Measurements from ENCODE around the gene DHX57. TPM values are rescaled to one million over a fixed set of nuclear protein-coding genes. Genes with fewer than 3 reads are reported as not detected.

DHX57 gene
- total RNA-seq, 1 donor from 2014 or later, result 20.4 TPM

GRCh38 chr2:38750891-38751595, 124.7 kb downstream of the DHX57 start, which contains the start of gene SRSF7:
SRSF7 (minus strand) TSS chr2:38751361; CDS start chr2:38751256, 105 bp downstream.
- Mint-ChIP-seq H3K27ac (peak within 1 kb of the TSS; percentile 99), H3K36me3 (ENCODE audit: low read depth) (peaks cover 49% of the 10 kb centered on the region), H3K4me3 (peak within 1 kb of the TSS; percentile 98), H3K9me3 (no peaks in the 10 kb centered on the region), H3K27me3 (no peaks in the 10 kb centered on the region), H3K4me1 (peaks cover 59% of the 10 kb centered on the region)
- ChIA-PET CTCF (interaction anchor here (1.0 kb wide), 1 partner anchor 148 kb away, joined by 3 read pairs; no protein-coding TSS in a partner anchor), POLR2A (interaction anchor here (0.6 to 2.8 kb wide), 60 partner anchors 9 to 1785 kb away, joined by 3 to 40 read pairs (median 5); partner anchors contain the start of genes ATL2, DHX57, GALM and GEMIN6)
- peak; percentile 98 for DNase-seq
- TF ChIP-seq, protein P1, sequence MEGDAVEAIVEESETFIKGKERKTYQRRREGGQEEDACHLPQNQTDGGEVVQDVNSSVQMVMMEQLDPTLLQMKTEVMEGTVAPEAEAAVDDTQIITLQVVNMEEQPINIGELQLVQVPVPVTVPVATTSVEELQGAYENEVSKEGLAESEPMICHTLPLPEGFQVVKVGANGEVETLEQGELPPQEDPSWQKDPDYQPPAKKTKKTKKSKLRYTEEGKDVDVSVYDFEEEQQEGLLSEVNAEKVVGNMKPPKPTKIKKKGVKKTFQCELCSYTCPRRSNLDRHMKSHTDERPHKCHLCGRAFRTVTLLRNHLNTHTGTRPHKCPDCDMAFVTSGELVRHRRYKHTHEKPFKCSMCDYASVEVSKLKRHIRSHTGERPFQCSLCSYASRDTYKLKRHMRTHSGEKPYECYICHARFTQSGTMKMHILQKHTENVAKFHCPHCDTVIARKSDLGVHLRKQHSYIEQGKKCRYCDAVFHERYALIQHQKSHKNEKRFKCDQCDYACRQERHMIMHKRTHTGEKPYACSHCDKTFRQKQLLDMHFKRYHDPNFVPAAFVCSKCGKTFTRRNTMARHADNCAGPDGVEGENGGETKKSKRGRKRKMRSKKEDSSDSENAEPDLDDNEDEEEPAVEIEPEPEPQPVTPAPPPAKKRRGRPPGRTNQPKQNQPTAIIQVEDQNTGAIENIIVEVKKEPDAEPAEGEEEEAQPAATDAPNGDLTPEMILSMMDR (IDR thresholded peaks at IDR 0.05), result no peak
- peak; percentile 75 for ATAC-seq (ENCODE audit: low read depth)
- intact Hi-C loops (cut with micrococcal nuclease), result loop anchor here (1.0 to 5.0 kb wide), 12 partner anchors 27 to 1669 kb away; partner anchors contain the start of genes ATL2, DHX57, GEMIN6 and GPATCH11

DNA sequence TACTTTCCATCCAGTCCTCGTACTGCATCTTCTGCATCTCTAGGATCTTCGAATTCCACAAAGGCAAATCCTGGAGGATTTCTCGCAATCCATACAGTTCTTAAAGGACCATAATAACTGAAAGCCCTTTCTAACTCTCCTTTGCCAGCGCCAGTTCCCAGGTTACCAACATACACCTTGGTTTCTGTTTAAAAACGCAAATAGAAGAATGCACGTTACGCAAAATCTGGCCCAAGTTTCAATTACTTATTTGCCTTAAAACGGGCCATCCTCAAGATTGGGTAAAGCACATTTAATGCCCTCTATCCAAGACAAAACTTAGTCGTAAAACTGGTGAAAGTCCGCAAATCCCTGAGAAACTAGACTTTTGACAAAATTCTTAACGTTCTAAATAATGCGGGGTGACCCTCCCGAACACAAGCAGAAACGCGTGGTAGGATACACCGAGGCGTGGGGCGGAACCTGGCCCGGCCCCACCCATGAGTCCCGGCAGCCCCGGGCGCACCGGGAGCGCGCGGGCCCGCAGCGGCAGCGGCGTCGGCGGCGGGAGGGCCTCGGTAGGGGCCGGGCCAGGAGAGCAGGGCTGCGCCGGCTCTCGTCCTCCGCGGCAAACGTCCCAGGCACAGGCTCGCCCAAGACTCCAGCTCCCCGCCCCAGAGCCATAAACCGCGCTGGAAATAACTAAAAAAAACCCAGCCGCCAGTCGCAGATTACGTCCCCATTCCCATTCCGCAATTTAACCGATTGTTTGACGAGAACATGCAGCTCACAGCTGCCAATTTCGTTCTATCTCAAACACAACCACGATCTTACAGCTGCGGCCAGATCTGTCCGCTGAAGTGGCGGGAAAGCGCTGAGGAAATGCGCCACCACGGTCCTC, 125.5 kb downstream of the DHX57 start:
- H3K36me3 Mint-ChIP-seq (ENCODE audit: low read depth), result peaks cover 57% of the 10 kb centered on the region
- DNase-seq (peak; percentile 51), ATAC-seq (ENCODE audit: low read depth) (peak; percentile 40)
- CTCF ChIA-PET, result no interaction called here
- TF ChIP-seq, protein P1 (IDR thresholded peaks at IDR 0.05), result no peak
- POLR2A ChIA-PET, result interaction anchor here (0.6 to 2.8 kb wide), 39 partner anchors 8 to 1784 kb away, joined by 3 to 40 read pairs (median 7); partner anchors contain the start of genes ATL2, DHX57, GALM and GEMIN6
- H3K27ac Mint-ChIP-seq, result peak overlapping the region; percentile 99
- peaks cover 67% of the 10 kb centered on the region for H3K4me1 Mint-ChIP-seq
- intact Hi-C loops (cut with micrococcal nuclease), result loop anchor here (1.0 to 5.0 kb wide), 6 partner anchors 217 to 1668 kb away; partner anchors contain the start of genes GPATCH11, HEATR5B, PRKD3 and RMDN2
- peak overlapping the region; percentile 98 for H3K4me3 Mint-ChIP-seq
- H3K27me3 Mint-ChIP-seq, result no peaks in the 10 kb centered on the region
- no peaks in the 10 kb centered on the region for H3K9me3 Mint-ChIP-seq

DNA sequence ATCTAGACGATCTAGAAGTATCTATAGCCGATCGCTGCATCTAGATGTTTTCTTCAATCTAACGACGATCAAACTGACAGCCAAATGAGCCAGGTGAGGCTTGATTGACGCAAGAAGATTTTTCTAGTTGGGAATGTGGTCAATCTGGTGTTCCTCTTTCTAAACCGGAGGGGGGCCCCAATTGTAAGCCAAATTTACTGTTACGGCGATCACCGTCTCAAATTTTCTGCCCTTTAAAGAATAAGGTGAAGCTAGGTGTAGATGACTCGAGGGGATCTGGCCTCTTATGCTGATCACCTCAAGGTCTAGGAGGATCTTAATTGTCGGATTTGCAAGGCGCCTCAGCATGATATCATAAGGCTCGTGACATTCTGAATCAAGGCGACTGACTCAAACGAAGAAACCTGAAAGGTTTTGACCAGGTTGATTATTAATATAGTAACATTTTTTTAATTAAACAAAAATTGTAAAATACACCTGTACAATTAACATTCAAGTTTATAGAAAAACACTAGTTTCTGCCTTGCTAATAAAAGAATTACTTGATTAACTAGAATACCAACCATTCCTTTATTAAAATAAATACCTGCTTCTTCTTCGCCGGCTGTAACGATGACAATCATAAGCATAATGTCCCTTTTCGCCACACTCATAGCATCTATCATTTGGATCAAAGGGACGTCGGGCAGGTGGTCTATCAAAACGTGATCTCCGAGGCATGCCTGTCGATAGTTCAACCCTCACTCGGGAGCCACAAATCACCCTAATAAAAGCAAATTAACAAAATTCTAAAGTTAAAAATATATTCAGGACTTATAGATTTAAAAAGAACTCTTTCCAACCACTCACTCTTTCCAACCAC, 126.6 kb downstream of the DHX57 start:
- no peak for ATAC-seq (ENCODE audit: low read depth)
- Mint-ChIP-seq H3K27ac (peak overlapping the region; percentile 83), H3K27me3 (no peaks in the 10 kb centered on the region), H3K4me1 (peaks cover 74% of the 10 kb centered on the region), H3K9me3 (no peaks in the 10 kb centered on the region), H3K4me3 (peak overlapping the region; percentile 98), H3K36me3 (ENCODE audit: low read depth) (peaks cover 68% of the 10 kb centered on the region)
- CTCF ChIA-PET, result interaction anchor here (2.0 kb wide), 1 partner anchor 168 kb away, joined by 9 read pairs; no protein-coding TSS in a partner anchor
- no peak for DNase-seq
- intact Hi-C loops (cut with micrococcal nuclease), result no loop called here
- TF ChIP-seq, protein P1 (IDR thresholded peaks at IDR 0.05), result no peak
- POLR2A ChIA-PET, result interaction anchor here (0.6 to 2.5 kb wide), 3 partner anchors 11 to 58 kb away, joined by 3 to 11 read pairs (median 3); no protein-coding TSS in a partner anchor

DNA sequence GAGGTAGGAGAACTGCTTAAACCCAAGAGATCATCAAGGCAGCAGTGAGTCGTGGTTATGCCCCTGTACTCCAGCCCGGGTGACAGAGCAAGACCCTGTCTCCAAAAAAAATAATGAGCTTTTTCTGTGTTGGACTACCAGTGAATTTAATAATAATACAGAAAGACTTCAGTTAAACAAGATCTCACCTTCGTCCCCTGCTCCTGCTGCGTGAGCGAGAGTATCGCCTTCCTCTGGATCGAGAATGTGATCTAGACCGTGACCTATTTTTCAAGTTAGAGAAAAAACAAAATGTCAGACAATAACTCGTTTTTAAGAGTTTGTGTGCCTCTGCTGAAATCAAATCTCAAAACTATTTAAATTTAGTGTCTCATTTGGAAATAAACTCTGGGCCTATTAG, 127.3 kb downstream of the DHX57 start:
- Mint-ChIP-seq H3K27ac (peak overlapping the region; percentile 79), H3K9me3 (no peaks in the 10 kb centered on the region), H3K4me1 (peaks cover 71% of the 10 kb centered on the region), H3K36me3 (ENCODE audit: low read depth) (peaks cover 76% of the 10 kb centered on the region), H3K4me3 (no peak overlapping the region), H3K27me3 (no peaks in the 10 kb centered on the region)
- POLR2A ChIA-PET, result interaction anchor here (0.9 kb wide), 1 partner anchor 12 kb away, joined by 3 read pairs; no protein-coding TSS in a partner anchor
- DNase-seq (no peak), ATAC-seq (ENCODE audit: low read depth) (no peak)
- intact Hi-C loops (cut with micrococcal nuclease), result no loop called here
- CTCF ChIA-PET, result interaction anchor here (2.0 kb wide), 1 partner anchor 167 kb away, joined by 9 read pairs; no protein-coding TSS in a partner anchor
- TF ChIP-seq, protein P1 (IDR thresholded peaks at IDR 0.05), result no peak

All from activated B cell treated with CpG ODN at 0.5 μM for 24 hours (primary cell).